Endothelial cell of umbilical vein (primary cell): ENCODE data around the gene ZMIZ1. TPM values are rescaled to one million over a fixed set of nuclear protein-coding genes. Genes with fewer than 3 reads are reported as not detected.

ENCODE experiments used
- BruUV-seq: library from RNA; stranded (reverse); fragments of 400-500 nt; replicated peaks from 2 replicates; lab custom pipeline; 2021; lab: Mats Ljungman, UMichigan
- CTCF ChIA-PET: fragments of 300-600, 350-600 bp; sonication (Branson Sonifier 250); formaldehyde crosslinking; loops from one replicate; lab custom pipeline; 2021; ENCODE audit warnings: antibody characterized with exemption, inconsistent platforms; lab: Charles Lee
- POLR2A ChIA-PET: fragments of 300-600, 350-600 bp; sonication (Branson Sonifier 250); formaldehyde crosslinking; loops from one replicate; lab custom pipeline; 2021; ENCODE audit warnings: antibody characterized with exemption, inconsistent platforms; lab: Charles Lee
- DNase-seq: peaks from one replicate; pipeline ENCODE4 v3.0.0-alpha.2; 2011; ENCODE audit warnings: low read depth, low spot score
- FAIRE-seq: peaks from 2 replicates; lab custom pipeline; 2011; peaks lifted over from hg19 to GRCh38; lab: Jason Lieb, UNC
- H2AFZ ChIP-seq: 2 replicates; pipeline ENCODE4 v1.6.0; 2012; ENCODE audit warnings: low read depth, low read length, control low read depth, inconsistent platforms
- H3K27ac ChIP-seq: 2 replicates; pipeline ENCODE4 v1.5.1; 2011; ENCODE audit warnings: low read depth, mild to moderate bottlenecking, control low read depth, low read length, moderate library complexity; ENCODE audit not compliant: insufficient read depth
- H3K27me3 ChIP-seq, 2 experiments: 2 replicates each; pipeline versions ENCODE4 v1.6.0 to v1.6.1; 2011; ENCODE audit warnings: low read length in 2 of 2, mixed read lengths in 1 of 2; ENCODE audit not compliant: control insufficient read depth in 2 of 2, insufficient read depth in 2 of 2
- H3K36me3 ChIP-seq, 2 experiments: 2 replicates in 1 of 2; 3 replicates in 1 of 2; pipeline ENCODE4 v1.5.1; 2011; ENCODE audit warnings: low read length in 2 of 2, mild to moderate bottlenecking in 1 of 2, moderate library complexity in 1 of 2; ENCODE audit not compliant: control insufficient read depth in 2 of 2, insufficient read depth in 2 of 2; ENCODE audit errors: extremely low read depth in 1 of 2
- H3K4me1 ChIP-seq: 3 replicates; pipeline ENCODE4 v1.5.1; 2011; ENCODE audit warnings: mild to moderate bottlenecking, low read length; ENCODE audit not compliant: control insufficient read depth, insufficient read depth; ENCODE audit errors: extremely low read depth
- H3K4me2 ChIP-seq: 2 replicates; pipeline ENCODE4 v1.6.1; 2011; ENCODE audit warnings: low read length, control low read depth, mixed read lengths; ENCODE audit not compliant: insufficient read depth
- H3K4me3 ChIP-seq, 3 experiments: fragments of 200-600 bp in 1 of 3; sonication (generic), shearing (Covaris generic) in 1 of 3; replicated peaks in 1 of 3; 2 replicates each; pipeline ENCODE4 v1.5.1; 2011 to 2016; ENCODE audit warnings: control low read depth in 3 of 3, low read length in 3 of 3, mild to moderate bottlenecking in 2 of 3, inconsistent platforms in 1 of 3, low read depth in 1 of 3, moderate library complexity in 1 of 3; ENCODE audit not compliant: insufficient read depth in 1 of 3
- H3K79me2 ChIP-seq: 2 replicates; pipeline ENCODE4 v1.6.0; 2012; ENCODE audit warnings: low read length, inconsistent platforms; ENCODE audit not compliant: control insufficient read depth, insufficient read depth
- H3K9ac ChIP-seq: replicated peaks from 2 replicates; pipeline ENCODE3; 2011; ENCODE audit warnings: low read length, control low read depth; ENCODE audit not compliant: insufficient read depth; ENCODE audit errors: extremely low read depth
- H3K9me1 ChIP-seq: replicated peaks from 3 replicates; pipeline ENCODE4 v1.6.0; 2011; ENCODE audit warnings: mild to moderate bottlenecking, low read length; ENCODE audit not compliant: control insufficient read depth, insufficient read depth; ENCODE audit errors: extremely low read depth
- H3K9me3 ChIP-seq: replicated peaks from 2 replicates; pipeline ENCODE4 v1.5.1; 2012; ENCODE audit warnings: low read length, inconsistent platforms; ENCODE audit not compliant: control insufficient read depth, insufficient read depth
- H4K20me1 ChIP-seq: replicated peaks from 2 replicates; pipeline ENCODE3; 2011; ENCODE audit warnings: mild to moderate bottlenecking, low read length; ENCODE audit not compliant: control insufficient read depth, insufficient read depth; ENCODE audit errors: extremely low read depth
- EZH2 ChIP-seq: IDR thresholded peaks from 2 replicates; pipeline ENCODE4 v1.6.1; 2012; ENCODE audit warnings: borderline replicate concordance, low read depth, mild to moderate bottlenecking, moderate library complexity, low read length, inconsistent platforms; ENCODE audit not compliant: severe bottlenecking
- FOS ChIP-seq: IDR thresholded peaks from 2 replicates; pipeline ENCODE4 v1.6.1; 2011; ENCODE audit warnings: mild to moderate bottlenecking, low read length, moderate library complexity, borderline replicate concordance; ENCODE audit not compliant: insufficient read depth
- GATA2 ChIP-seq: IDR thresholded peaks from 2 replicates; pipeline ENCODE4 v1.7.0; 2011; ENCODE audit warnings: low read depth, mild to moderate bottlenecking, moderate library complexity, mixed read lengths, low read length; ENCODE audit not compliant: insufficient read length, insufficient read depth
- JUN ChIP-seq: IDR thresholded peaks from 2 replicates; pipeline ENCODE4 v1.6.1; 2011; ENCODE audit warnings: borderline replicate concordance, low read depth; ENCODE audit not compliant: insufficient read length, insufficient read depth
- MYC ChIP-seq: IDR thresholded peaks from one replicate; pipeline ENCODE4 v1.6.1; 2011; ENCODE audit warnings: mild to moderate bottlenecking, low read depth, low read length
- POLR2A ChIP-seq: IDR thresholded peaks from 2 replicates; pipeline ENCODE4 v1.6.1; 2012; ENCODE audit warnings: low read depth, mild to moderate bottlenecking, control low read depth, low read length
- POLR2AphosphoS5 ChIP-seq: IDR thresholded peaks from 2 replicates; pipeline ENCODE4 v1.6.1; 2012; ENCODE audit warnings: low read depth, mild to moderate bottlenecking, control low read depth, low read length, moderate library complexity; ENCODE audit not compliant: insufficient read depth
- dilution Hi-C: fragments of 300-500 bp; cut with MboI; formaldehyde crosslinking; loops from one replicate; pipeline ENCODE4 v1.15.0; 2019; ENCODE audit warnings: low sequenced_read_pairs; ENCODE audit not compliant: extremely low pct_ligation_motif_present
- intact Hi-C: fragments of 100-400 bp; cut with micrococcal nuclease; formaldehyde crosslinking; loops from one replicate; pipeline ENCODE4 v1.10.0; 2022
- polyA plus RNA-seq, 4 experiments: library from polyadenylated mRNA; depleted of rRNA in 3 of 4; stranded (reverse) in 3 of 4; unstranded in 1 of 4; fragments of >200 nt; gene quantifications; 2 replicates each; pipeline versions ENCODE4 v1.2.1 to v1.2.3, GENCODE V29; 2011 to 2012; ENCODE audit warnings: missing spikeins in 1 of 4
- total RNA-seq: library from RNA; stranded (reverse); gene quantifications from 2 replicates; pipeline ENCODE4 v1.2.3, GENCODE V29; 2021
- TF ChIP-seq, protein P1 (sequence below), 2 donors: IDR thresholded peaks; 1 replicate in 1 of 2; 2 replicates in 1 of 2; pipeline ENCODE4 v1.5.1; 2011; ENCODE audit warnings: low read length in 2 of 2, mild to moderate bottlenecking in 2 of 2, moderate library complexity in 2 of 2, control low read depth in 1 of 2, inconsistent platforms in 1 of 2, low read depth in 1 of 2; ENCODE audit not compliant: insufficient read depth in 1 of 2; ENCODE audit errors: extremely low read depth in 1 of 2
- TF ChIP-seq, protein P2 (sequence below): IDR thresholded peaks from 2 replicates; pipeline ENCODE4 v1.6.1; 2011; ENCODE audit not compliant: insufficient read depth, insufficient read length

ZMIZ1 gene
- total and polyA plus RNA-seq, 2 donors (not counting 3 experiments of a cell fraction or from before 2014, with no cell fraction given): 12.5 to 46.7 TPM

DNA sequence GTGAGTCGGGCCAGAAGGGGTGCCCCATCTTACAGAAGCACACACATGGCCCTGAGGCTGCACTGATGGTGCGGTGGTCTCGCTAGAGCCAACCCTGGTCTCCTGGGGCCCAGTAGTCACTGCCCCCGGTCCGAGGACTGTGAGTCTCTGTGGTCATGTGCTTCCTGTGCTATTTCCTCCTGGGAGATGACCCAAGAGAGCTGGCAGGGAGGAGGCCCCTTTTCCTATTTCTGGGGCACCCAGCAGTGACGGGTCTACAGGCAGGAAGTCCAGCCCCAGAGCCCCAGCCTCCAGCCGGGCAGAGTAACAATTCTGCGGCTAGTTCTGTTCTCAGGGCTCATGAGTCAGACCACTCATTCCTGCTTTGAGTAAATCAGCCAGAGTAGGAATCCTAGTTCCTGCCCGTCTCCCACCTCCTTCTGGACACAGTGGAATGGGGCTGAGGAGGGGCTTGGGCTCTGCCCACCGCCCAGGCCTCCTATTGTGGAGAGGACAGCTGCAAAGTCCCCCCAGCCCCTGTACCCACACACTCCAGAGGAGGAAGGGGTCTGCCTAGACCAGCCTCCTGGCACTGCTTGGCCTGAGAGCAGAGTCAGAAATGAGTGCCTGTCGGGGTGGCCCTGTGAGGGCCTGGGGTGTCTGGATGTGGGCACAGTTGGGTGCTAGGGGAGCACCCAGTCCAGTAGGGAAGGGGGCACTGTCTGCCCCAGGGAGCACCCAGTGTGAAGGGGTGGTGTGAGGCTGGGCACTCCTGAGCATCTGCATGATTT lies 198.0 kb downstream of the ZMIZ1 start:
- no peaks in the 10 kb centered on the region for H3K9me3 ChIP-seq
- no peak overlapping the region for H3K4me3 ChIP-seq
- DNase-seq: peak; percentile 92
- FAIRE-seq: peak; percentile 99
- H3K27ac ChIP-seq: peak overlapping the region; percentile 86
- no peak overlapping the region for H2AFZ ChIP-seq
- peak overlapping the region; percentile 66 for H3K9ac ChIP-seq
- H3K36me3 ChIP-seq: peaks cover 0 to 7% of the 10 kb centered on the region in 2 experiments
- H3K79me2 ChIP-seq: peaks cover 43% of the 10 kb centered on the region
- H3K4me1 ChIP-seq: peaks cover 37% of the 10 kb centered on the region
- H3K4me2 ChIP-seq: peak overlapping the region; percentile 47
- no peaks in the 10 kb centered on the region for H3K9me1 ChIP-seq
- H4K20me1 ChIP-seq: no peaks in the 10 kb centered on the region
- BruUV-seq: TSS peak; percentile 52
- intact Hi-C loops: loop anchor here (1.0 kb wide), 4 partner anchors 20 to 43 kb away; no protein-coding TSS in a partner anchor
- dilution Hi-C loops: no loop called here
- ChIA-PET POLR2A (no interaction called here), CTCF (interaction anchor here (0.8 to 1.6 kb wide), 3 partner anchors 13 to 48 kb away, joined by 3 to 5 read pairs (median 3); no protein-coding TSS in a partner anchor)
- TF ChIP-seq POLR2AphosphoS5: peak; percentile 86
- peak; percentile 76 for TF ChIP-seq FOS
- TF ChIP-seq EZH2: no peak
- no peaks in the 10 kb centered on the region for H3K27me3 ChIP-seq

DNA sequence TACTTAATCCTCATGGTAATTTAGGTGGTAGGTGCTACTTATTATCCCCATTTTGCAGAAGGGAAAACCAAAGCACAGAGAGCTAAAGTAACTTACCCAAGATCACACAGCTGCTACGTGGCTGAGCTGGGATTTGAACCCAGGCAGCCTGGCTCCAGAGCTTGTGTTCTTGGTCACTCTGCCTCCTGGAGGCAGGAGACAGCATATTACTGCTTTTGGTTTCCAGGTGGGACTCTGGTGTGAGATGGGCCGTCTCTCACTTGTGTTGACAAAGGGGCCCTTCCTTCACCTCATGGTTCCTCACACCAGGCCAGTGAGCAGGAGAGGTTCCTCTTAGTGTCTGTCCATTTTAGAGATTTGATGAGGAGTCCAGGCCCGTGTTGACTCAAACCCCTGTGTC lies 198.7 kb downstream of the ZMIZ1 start:
- CTCF ChIA-PET: interaction anchor here (1.6 kb wide), 1 partner anchor 14 kb away, joined by 5 read pairs; no protein-coding TSS in a partner anchor
- Histone ChIP-seq H3K4me2 (peak overlapping the region; percentile 47), H3K9me1 (no peaks in the 10 kb centered on the region), H3K9me3 (no peaks in the 10 kb centered on the region), H3K79me2 (peaks cover 46% of the 10 kb centered on the region), H3K4me1 (peaks cover 37% of the 10 kb centered on the region), H2AFZ (no peak overlapping the region), H3K36me3 (peaks cover 0 to 7% of the 10 kb centered on the region in 2 experiments), H3K9ac (peak overlapping the region; percentile 66), H3K4me3 (no peak overlapping the region), H3K27me3 (no peaks in the 10 kb centered on the region), H4K20me1 (no peaks in the 10 kb centered on the region), H3K27ac (peak overlapping the region; percentile 86)
- no peak for DNase-seq
- dilution Hi-C loops (no loop called here), intact Hi-C loops (no loop called here)
- POLR2A ChIA-PET: no interaction called here
- peak; percentile 50 for FAIRE-seq
- BruUV-seq: no TSS peak
- TF ChIP-seq EZH2 (no peak), MYC (no peak), POLR2A (no peak), GATA2 (no peak), JUN (no peak), POLR2AphosphoS5 (no peak), FOS (no peak)
- TF ChIP-seq, protein P1, sequence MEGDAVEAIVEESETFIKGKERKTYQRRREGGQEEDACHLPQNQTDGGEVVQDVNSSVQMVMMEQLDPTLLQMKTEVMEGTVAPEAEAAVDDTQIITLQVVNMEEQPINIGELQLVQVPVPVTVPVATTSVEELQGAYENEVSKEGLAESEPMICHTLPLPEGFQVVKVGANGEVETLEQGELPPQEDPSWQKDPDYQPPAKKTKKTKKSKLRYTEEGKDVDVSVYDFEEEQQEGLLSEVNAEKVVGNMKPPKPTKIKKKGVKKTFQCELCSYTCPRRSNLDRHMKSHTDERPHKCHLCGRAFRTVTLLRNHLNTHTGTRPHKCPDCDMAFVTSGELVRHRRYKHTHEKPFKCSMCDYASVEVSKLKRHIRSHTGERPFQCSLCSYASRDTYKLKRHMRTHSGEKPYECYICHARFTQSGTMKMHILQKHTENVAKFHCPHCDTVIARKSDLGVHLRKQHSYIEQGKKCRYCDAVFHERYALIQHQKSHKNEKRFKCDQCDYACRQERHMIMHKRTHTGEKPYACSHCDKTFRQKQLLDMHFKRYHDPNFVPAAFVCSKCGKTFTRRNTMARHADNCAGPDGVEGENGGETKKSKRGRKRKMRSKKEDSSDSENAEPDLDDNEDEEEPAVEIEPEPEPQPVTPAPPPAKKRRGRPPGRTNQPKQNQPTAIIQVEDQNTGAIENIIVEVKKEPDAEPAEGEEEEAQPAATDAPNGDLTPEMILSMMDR (IDR thresholded peaks at IDR 0.05; ENCODE audit: extremely low read depth in 1 of 2, insufficient read depth in 1 of 2, low read depth in 1 of 2, low read length in 2 of 2): no peak
- TF ChIP-seq, protein P2, sequence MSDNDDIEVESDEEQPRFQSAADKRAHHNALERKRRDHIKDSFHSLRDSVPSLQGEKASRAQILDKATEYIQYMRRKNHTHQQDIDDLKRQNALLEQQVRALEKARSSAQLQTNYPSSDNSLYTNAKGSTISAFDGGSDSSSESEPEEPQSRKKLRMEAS: no peak
